ENCODE measurements around the gene PLCD4.

DNA sequence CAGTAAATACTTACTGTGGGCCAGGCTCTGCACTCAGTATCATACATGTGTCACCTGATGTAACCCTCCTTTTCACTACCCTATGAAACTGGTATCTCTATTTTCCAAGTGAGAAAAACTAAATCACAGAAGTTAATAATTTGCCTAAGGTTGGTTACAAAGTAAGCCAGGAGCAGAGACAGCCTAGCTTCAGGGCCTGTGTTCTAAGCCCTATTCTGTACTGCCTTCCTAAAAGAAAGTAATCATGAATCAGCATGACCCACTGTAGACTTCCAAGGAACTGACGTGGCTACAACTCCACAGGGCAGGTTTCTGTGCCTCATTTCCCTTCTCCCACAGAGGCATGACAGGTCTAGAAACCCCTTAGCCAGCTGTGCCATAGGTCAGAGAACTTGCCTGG lies 37.4 kb downstream of the PLCD4 start:
- TF ChIP-seq EZH2 (IDR thresholded peaks at IDR 0.05): no peak
- TF ChIP-seq POLR2AphosphoS5 (IDR thresholded peaks at IDR 0.05; ENCODE audit: borderline replicate concordance, low read depth, low read length): no peak
- TF ChIP-seq FOXP2 (optimal IDR thresholded peaks at IDR 0.05; ENCODE audit: control extremely low read depth, extremely low read length, insufficient read depth): no peak

Measured in SK-N-MC (cell line).